Omental fat pad (tissue), 4 donors: Measurements from ENCODE around the gene CRCP. TPM values are rescaled to one million over a fixed set of nuclear protein-coding genes. Genes with fewer than 3 reads are reported as not detected.
"Not testable (repeated sequence)": the region's sequence is repeated elsewhere in the genome, so short reads cannot be mapped to it uniquely, and the experiment has no call there.

Experiments used
- ATAC-seq: fragments of 150-250 bp; one replicate; pipeline ENCODE4 v1.9.1; 2016; ENCODE audit warnings: mild to moderate bottlenecking, moderate library complexity; ENCODE audit not compliant: low FRiP score
- DNase-seq: peaks from one replicate; pipeline ENCODE4 v3.0.0-alpha.2; 2019; ENCODE audit warnings: low spot score
- CTCF ChIP-seq, 3 donors: fragments of 450-650 bp; IDR thresholded peaks; one replicate each; pipeline ENCODE4 v1.5.1; 2016 to 2017; ENCODE audit warnings: antibody characterized with exemption in 3 of 3, mild to moderate bottlenecking in 3 of 3, moderate library complexity in 2 of 3
- total RNA-seq, 4 donors: library from RNA; depleted of rRNA; stranded (reverse); fragments of >200 nt; gene quantifications; one replicate each; pipeline ENCODE4 v1.1.0, GENCODE V29; 2016

Gene CRCP
- total RNA-seq, 4 donors from 2014 or later = 26.9 to 49.5 (median 38.3) TPM

GRCh38 chr7:66118603-66119002 lies 4.0 kb downstream of the CRCP start:
- DNase-seq (no peak), ATAC-seq (no peak)
- no peak for TF ChIP-seq CTCF (IDR thresholded peaks at IDR 0.05)

GRCh38 chr7:66119245-66119850 lies 4.7 kb downstream of the CRCP start:
- TF ChIP-seq CTCF (IDR thresholded peaks at IDR 0.05) = no peak
- DNase-seq (no peak), ATAC-seq (no peak)

- TF ChIP-seq CTCF (IDR thresholded peaks at IDR 0.05) = no peak
- ATAC-seq (no peak), DNase-seq (no peak)
These were observed 8.5 kb downstream of the CRCP start for GRCh38 chr7:66123175-66123528.

GRCh38 chr7:66124569-66124861 lies 9.9 kb downstream of the CRCP start:
- ATAC-seq, DNase-seq: not testable (repeated sequence)

- no peak for TF ChIP-seq CTCF (IDR thresholded peaks at IDR 0.05)
- DNase-seq = no peak
- ATAC-seq = no peak
These were observed 10.5 kb downstream of the CRCP start for GRCh38 chr7:66125052-66125694.

GRCh38 chr7:66125781-66126352 lies 11.2 kb downstream of the CRCP start:
- not testable (repeated sequence) for ATAC-seq, DNase-seq

GRCh38 chr7:66127172-66127571 lies 12.5 kb downstream of the CRCP start:
- DNase-seq, ATAC-seq: not testable (repeated sequence)

GRCh38 chr7:66138994-66139752 lies 24.5 kb downstream of the CRCP start:
- ATAC-seq = no peak
- TF ChIP-seq CTCF (IDR thresholded peaks at IDR 0.05) = no peak
- DNase-seq = no peak
